Endometrial microvascular endothelial cells (primary cell): ENCODE results near the gene PRKAR1B. TPM values are rescaled to one million over a fixed set of nuclear protein-coding genes. Genes with fewer than 3 reads are reported as not detected.

ENCODE experiments used
- in situ Hi-C: cut with HindIII; loops from 2 replicates; pipeline ENCODE4 v1.10.0; 2017; ENCODE audit warnings: low sequenced_read_pairs, low pct_unique_long_range_greater_than_20kb; ENCODE audit errors: inconsistent ontology term
- total RNA-seq: library from RNA; depleted of rRNA; stranded (reverse); fragments of >200 nt; gene quantifications from one replicate; pipeline ENCODE4 v1.2.3, GENCODE V29; 2015; ENCODE audit errors: inconsistent ontology term

PRKAR1B gene
- total RNA-seq, 1 donor from 2014 or later: 17.2 TPM

GRCh38 chr7:710161-710560 lies 16.9 kb downstream of the PRKAR1B start:
- in situ Hi-C loops: no loop called here

- in situ Hi-C loops: no loop called here
Observed at GRCh38 chr7:707296-708000, 19.6 kb downstream of the PRKAR1B start.

- in situ Hi-C loops: no loop called here
Observed at GRCh38 chr7:706721-707120, 20.4 kb downstream of the PRKAR1B start.

GRCh38 chr7:703049-703448 lies 24.0 kb downstream of the PRKAR1B start:
- in situ Hi-C loops: no loop called here

GRCh38 chr7:701086-701671 lies 25.9 kb downstream of the PRKAR1B start:
- in situ Hi-C loops: no loop called here

- in situ Hi-C loops: no loop called here
Observed at GRCh38 chr7:699476-700170, 27.5 kb downstream of the PRKAR1B start.

GRCh38 chr7:698515-699475 lies 28.3 kb downstream of the PRKAR1B start:
- in situ Hi-C loops: no loop called here

- in situ Hi-C loops: no loop called here
Observed at GRCh38 chr7:696812-697551, 30.1 kb downstream of the PRKAR1B start.

- in situ Hi-C loops: no loop called here
Observed at GRCh38 chr7:696426-696811, 30.7 kb downstream of the PRKAR1B start.

- in situ Hi-C loops: no loop called here
Observed at GRCh38 chr7:693280-693679, 33.8 kb downstream of the PRKAR1B start.

GRCh38 chr7:691361-692045 lies 35.6 kb downstream of the PRKAR1B start:
- in situ Hi-C loops: no loop called here

- in situ Hi-C loops: no loop called here
Observed at GRCh38 chr7:690478-691360, 36.4 kb downstream of the PRKAR1B start.

GRCh38 chr7:685540-685939 lies 41.5 kb downstream of the PRKAR1B start:
- in situ Hi-C loops: no loop called here

GRCh38 chr7:684416-684815 lies 42.7 kb downstream of the PRKAR1B start:
- in situ Hi-C loops: no loop called here

- in situ Hi-C loops: no loop called here
Observed at GRCh38 chr7:683526-684205, 43.4 kb downstream of the PRKAR1B start.

- in situ Hi-C loops: no loop called here
Observed at GRCh38 chr7:682810-683209, 44.3 kb downstream of the PRKAR1B start.
